B cell (primary cell): ENCODE results near the gene SLC37A2. TPM values are rescaled to one million over a fixed set of nuclear protein-coding genes. Genes with fewer than 3 reads are reported as not detected.

Experiments
- ATAC-seq: fragments of 200-7000 bp; cut with Tn5 transposase; one replicate; pipeline ENCODE4 v1.10.0; 2021; ENCODE audit warnings: low read depth, mild to moderate bottlenecking, moderate number of reproducible peaks, moderate library complexity
- CTCF ChIA-PET: fragments of 350-600 bp; sonication (Branson Sonifier 250); formaldehyde crosslinking; loops from one replicate; lab custom pipeline; 2021; ENCODE audit warnings: antibody characterized with exemption, inconsistent platforms; lab: Charles Lee
- POLR2A ChIA-PET: fragments of 350-600 bp; sonication (Branson Sonifier 250); formaldehyde crosslinking; loops from one replicate; lab custom pipeline; 2021; ENCODE audit warnings: antibody characterized with exemption; lab: Charles Lee
- DNase-seq: peaks from one replicate; pipeline ENCODE4 v3.0.0; 2013
- H2AFZ ChIP-seq: 2 replicates; pipeline ENCODE4 v1.6.1; 2012; ENCODE audit warnings: mild to moderate bottlenecking, low read depth, low read length; ENCODE audit not compliant: insufficient read depth, poor library complexity, severe bottlenecking
- H3K27ac ChIP-seq, 2 donors: 1 replicate in 1 of 2; 2 replicates in 1 of 2; pipeline ENCODE4 v1.5.1; 2012 to 2013; ENCODE audit warnings: low read length in 2 of 2, mild to moderate bottlenecking in 2 of 2, moderate library complexity in 1 of 2
- H3K27me3 ChIP-seq, 4 experiments: fragments of 200-600 bp in 1 of 4; sonication (generic) in 1 of 4; replicated peaks in 1 of 4; 1 replicate in 2 of 4; 2 replicates in 2 of 4; pipeline versions ENCODE4 v1.6.1 to v1.7.0; 2013 to 2016; ENCODE audit warnings: low read length in 3 of 4, mild to moderate bottlenecking in 2 of 4, mixed read lengths in 1 of 4, moderate library complexity in 1 of 4; ENCODE audit not compliant: insufficient read depth in 4 of 4, control insufficient read depth in 3 of 4; ENCODE audit errors: control extremely low read depth in 1 of 4
- H3K36me3 ChIP-seq, 2 experiments: replicated peaks in 1 of 2; 1 replicate in 1 of 2; 2 replicates in 1 of 2; pipeline versions ENCODE4 v1.6.1 to v1.7.1; 2013; ENCODE audit warnings: low read length in 1 of 2; ENCODE audit not compliant: insufficient read depth in 2 of 2, control insufficient read depth in 1 of 2; ENCODE audit errors: control extremely low read depth in 1 of 2, extremely low read depth in 1 of 2
- H3K4me1 ChIP-seq, 2 donors: fragments of 200-600 bp in 1 of 2; sonication (generic) in 1 of 2; 1 replicate in 1 of 2; 2 replicates in 1 of 2; pipeline versions ENCODE4 v1.5.1 to v1.6.1; 2013 to 2017; ENCODE audit warnings: low read length in 2 of 2; ENCODE audit not compliant: control insufficient read depth in 2 of 2, insufficient read depth in 2 of 2
- H3K4me2 ChIP-seq: replicated peaks from 2 replicates; pipeline ENCODE3; 2012; ENCODE audit warnings: mild to moderate bottlenecking, low read depth, low read length; ENCODE audit not compliant: poor library complexity, severe bottlenecking
- H3K4me3 ChIP-seq, 5 experiments: fragments of 200-600 bp in 1 of 5; sonication (generic) in 1 of 5; 1 replicate in 3 of 5; 2 replicates in 2 of 5; pipeline versions ENCODE4 v1.5.1 to v1.7.0; 2011 to 2016; ENCODE audit warnings: low read length in 4 of 5, mild to moderate bottlenecking in 4 of 5, low read depth in 2 of 5, control low read depth in 1 of 5, moderate library complexity in 1 of 5; ENCODE audit not compliant: insufficient read depth in 1 of 5; ENCODE audit errors: control extremely low read depth in 1 of 5, extremely low read depth in 1 of 5
- H3K79me2 ChIP-seq: fragments of 200-600 bp; sonication (generic); one replicate; pipeline ENCODE4 v1.6.0; 2016; ENCODE audit warnings: low read length; ENCODE audit not compliant: control insufficient read depth, insufficient read depth
- H3K9ac ChIP-seq: fragments of 200-600 bp; sonication (generic); 2 replicates; pipeline ENCODE4 v1.6.1; 2017; ENCODE audit warnings: mild to moderate bottlenecking, low read length, moderate library complexity
- H3K9me3 ChIP-seq, 3 donors: one replicate each; pipeline versions ENCODE4 v1.6.1 to v1.7.1; 2013; ENCODE audit warnings: low read length in 2 of 3; ENCODE audit not compliant: control insufficient read depth in 2 of 3, insufficient read depth in 1 of 3; ENCODE audit errors: control extremely low read depth in 1 of 3
- H4K20me1 ChIP-seq: 2 replicates; pipeline ENCODE4 v1.6.0; 2012; ENCODE audit warnings: mild to moderate bottlenecking, low read length; ENCODE audit not compliant: insufficient read depth, control insufficient read depth, poor library complexity, severe bottlenecking
- H3K27ac Mint-ChIP-seq: one replicate; pipeline ENCODE4 v1.8.0; 2021; ENCODE audit warnings: mixed read lengths
- H3K27me3 Mint-ChIP-seq: one replicate; pipeline ENCODE4 v1.8.0; 2021; ENCODE audit warnings: mixed read lengths
- H3K4me1 Mint-ChIP-seq: one replicate; pipeline ENCODE4 v1.8.0; 2021; ENCODE audit warnings: mixed read lengths
- H3K4me3 Mint-ChIP-seq: one replicate; pipeline ENCODE4 v1.8.0; 2021; ENCODE audit warnings: mixed read lengths
- H3K9me3 Mint-ChIP-seq: one replicate; pipeline ENCODE4 v1.8.0; 2022; ENCODE audit warnings: mixed read lengths; ENCODE audit not compliant: insufficient read depth
- EZH2 ChIP-seq: IDR thresholded peaks from 2 replicates; pipeline ENCODE4 v1.6.1; 2012; ENCODE audit warnings: borderline replicate concordance, low read depth, mild to moderate bottlenecking, moderate library complexity, low read length; ENCODE audit not compliant: insufficient read depth, poor library complexity, severe bottlenecking
- WGBS: methylation state at CpG from one replicate; pipeline ENCODE4 v1.1.5; 2013; ENCODE audit warnings: missing lambda C conversion rate; ENCODE audit not compliant: insufficient coverage; 5-methylcytosine and 5-hydroxymethylcytosine counted together
- intact Hi-C: fragments of 100-400 bp; cut with micrococcal nuclease; formaldehyde crosslinking; loops from one replicate; pipeline ENCODE4 v1.10.0; 2022
- polyA plus RNA-seq: library from polyadenylated mRNA; depleted of rRNA; stranded (reverse); fragments of >200 nt; gene quantifications from 2 replicates; pipeline ENCODE4 v1.2.3, GENCODE V29; 2012
- total RNA-seq, 2 donors: library from RNA; stranded (reverse); fragments of 120-200 nt in 1 of 2; gene quantifications; 1 replicate in 1 of 2; 2 replicates in 1 of 2; pipeline versions ENCODE4 v1.2.3 to v1.2.4, GENCODE V29; 2013 to 2022
- TF ChIP-seq, protein P1 (sequence below): fragments of 200-600 bp; IDR thresholded peaks from one replicate; pipeline ENCODE4 v1.8.0; 2022; ENCODE audit warnings: antibody characterized with exemption, mild to moderate bottlenecking

Gene SLC37A2
- total and polyA plus RNA-seq, 2 donors (not counting 1 experiment from before 2014, with no cell fraction given), result 7.6 to 27.0 TPM

DNA sequence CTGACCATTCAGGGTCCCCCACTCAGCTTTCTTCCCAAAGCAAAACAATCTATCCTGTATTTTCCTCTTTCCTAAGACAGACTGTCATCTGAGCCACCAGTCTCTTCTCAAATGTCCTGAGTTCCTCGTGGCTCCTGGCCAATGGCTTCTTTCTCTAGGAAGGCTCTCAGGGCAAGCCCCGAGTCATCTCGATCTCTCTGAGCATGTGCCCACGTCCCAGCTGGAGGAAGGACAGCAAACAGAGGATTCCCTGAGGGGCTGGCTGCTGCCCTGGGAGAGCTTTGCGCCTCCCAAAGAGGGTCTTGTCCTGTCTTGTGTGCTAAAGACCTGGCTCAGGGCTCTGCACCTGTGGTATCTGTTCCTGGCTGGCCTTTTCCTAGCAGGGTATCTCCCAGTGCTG, 8.3 kb downstream of the SLC37A2 start:
- ChIA-PET CTCF (interaction anchor here (0.9 to 2.0 kb wide), 11 partner anchors 8 to 71 kb away, joined by 3 to 9 read pairs (median 3); partner anchors contain the start of genes SLC37A2 and TMEM218), POLR2A (interaction anchor here (2.4 kb wide), 1 partner anchor 8 kb away, joined by 12 read pairs; the partner anchor contains the start of gene SLC37A2)
- Mint-ChIP-seq H3K9me3 (no peaks in the 10 kb centered on the region), H3K4me1 (peaks cover 59% of the 10 kb centered on the region), H3K4me3 (peak overlapping the region; percentile 64), H3K27me3 (no peaks in the 10 kb centered on the region), H3K27ac (peak overlapping the region; percentile 89)
- Histone ChIP-seq H3K79me2 (no peaks in the 10 kb centered on the region), H3K27ac (peak overlapping the region; percentile 61 to 66), H3K4me3 (peak overlapping the region in 1 of 5 experiments; percentile 10), H3K9me3 (peaks cover 0 to 16% (median 0%) of the 10 kb centered on the region in 3 donors), H3K27me3 (no peaks in the 10 kb centered on the region), H2AFZ (no peak overlapping the region), H3K4me1 (peaks cover 47 to 59% of the 10 kb centered on the region in 2 donors), H4K20me1 (no peaks in the 10 kb centered on the region), H3K9ac (peak overlapping the region; percentile 28), H3K36me3 (no peaks in the 10 kb centered on the region), H3K4me2 (peak overlapping the region; percentile 55)
- WGBS, result 51% methylated on average over 5 of the region's 5 CpGs
- TF ChIP-seq EZH2, result no peak
- TF ChIP-seq, protein P1, sequence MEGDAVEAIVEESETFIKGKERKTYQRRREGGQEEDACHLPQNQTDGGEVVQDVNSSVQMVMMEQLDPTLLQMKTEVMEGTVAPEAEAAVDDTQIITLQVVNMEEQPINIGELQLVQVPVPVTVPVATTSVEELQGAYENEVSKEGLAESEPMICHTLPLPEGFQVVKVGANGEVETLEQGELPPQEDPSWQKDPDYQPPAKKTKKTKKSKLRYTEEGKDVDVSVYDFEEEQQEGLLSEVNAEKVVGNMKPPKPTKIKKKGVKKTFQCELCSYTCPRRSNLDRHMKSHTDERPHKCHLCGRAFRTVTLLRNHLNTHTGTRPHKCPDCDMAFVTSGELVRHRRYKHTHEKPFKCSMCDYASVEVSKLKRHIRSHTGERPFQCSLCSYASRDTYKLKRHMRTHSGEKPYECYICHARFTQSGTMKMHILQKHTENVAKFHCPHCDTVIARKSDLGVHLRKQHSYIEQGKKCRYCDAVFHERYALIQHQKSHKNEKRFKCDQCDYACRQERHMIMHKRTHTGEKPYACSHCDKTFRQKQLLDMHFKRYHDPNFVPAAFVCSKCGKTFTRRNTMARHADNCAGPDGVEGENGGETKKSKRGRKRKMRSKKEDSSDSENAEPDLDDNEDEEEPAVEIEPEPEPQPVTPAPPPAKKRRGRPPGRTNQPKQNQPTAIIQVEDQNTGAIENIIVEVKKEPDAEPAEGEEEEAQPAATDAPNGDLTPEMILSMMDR, result no peak
- DNase-seq, result no peak
- no peak for ATAC-seq
- intact Hi-C loops, result loop anchor here (10.0 kb wide), 1 partner anchor 493 kb away; the partner anchor contains the start of gene EI24

DNA sequence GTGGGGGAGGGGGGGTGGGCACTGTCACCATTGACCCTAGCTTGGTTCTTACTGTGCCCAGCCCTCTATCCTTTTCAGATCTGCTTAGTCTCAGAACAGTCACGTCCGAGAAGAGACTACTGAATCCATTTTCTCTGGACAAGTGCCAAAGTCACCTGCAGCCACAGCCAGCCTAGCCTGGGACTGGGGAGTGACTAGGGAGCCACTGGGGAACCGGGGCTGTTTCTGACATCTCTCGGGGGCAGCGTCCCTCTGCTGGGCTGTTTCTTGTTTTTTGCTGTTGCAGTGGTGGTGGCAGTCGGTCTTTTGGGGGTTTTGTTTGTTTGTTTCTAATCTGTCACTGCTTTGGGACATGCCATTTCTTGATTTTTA, 8.7 kb downstream of the SLC37A2 start:
- ChIA-PET CTCF (interaction anchor here (0.9 to 2.0 kb wide), 12 partner anchors 9 to 118 kb away, joined by 3 to 9 read pairs (median 4); partner anchors contain the start of genes CCDC15, SLC37A2 and TMEM218), POLR2A (interaction anchor here (1.1 to 2.4 kb wide), 2 partner anchors 8 to 40 kb away, joined by 3 to 12 read pairs; partner anchors contain the start of genes SLC37A2 and TMEM218)
- 69% methylated on average over 6 of the region's 6 CpGs for WGBS
- H4K20me1 ChIP-seq, result no peaks in the 10 kb centered on the region
- H3K36me3 ChIP-seq, result no peaks in the 10 kb centered on the region
- H3K4me3 Mint-ChIP-seq, result peak overlapping the region; percentile 77
- H3K9ac ChIP-seq, result no peak overlapping the region
- peak overlapping the region; percentile 92 for H3K27ac Mint-ChIP-seq
- H3K4me1 Mint-ChIP-seq, result peaks cover 59% of the 10 kb centered on the region
- no peak overlapping the region for H2AFZ ChIP-seq
- H3K27ac ChIP-seq, result peak overlapping the region; percentile 75 to 79
- H3K27me3 Mint-ChIP-seq, result no peaks in the 10 kb centered on the region
- intact Hi-C loops, result loop anchor here (1.0 to 10.0 kb wide), 2 partner anchors 9 to 493 kb away; partner anchors contain the start of genes EI24 and SLC37A2
- H3K4me2 ChIP-seq, result peak overlapping the region; percentile 61
- no peak for ATAC-seq
- H3K9me3 ChIP-seq, result peaks cover 0 to 16% (median 0%) of the 10 kb centered on the region in 3 donors
- peaks cover 47 to 59% of the 10 kb centered on the region in 2 donors for H3K4me1 ChIP-seq
- no peak for TF ChIP-seq EZH2
- TF ChIP-seq, protein P1, result no peak
- H3K4me3 ChIP-seq, result no peak overlapping the region
- H3K27me3 ChIP-seq, result no peaks in the 10 kb centered on the region
- H3K9me3 Mint-ChIP-seq, result no peaks in the 10 kb centered on the region
- DNase-seq, result no peak
- H3K79me2 ChIP-seq, result no peaks in the 10 kb centered on the region
